Measurements from ENCODE around the gene CBARP.
A peak's percentile ranks its signal among the peaks of the same experiment; 100 is the strongest.
"Not testable (repeated sequence)": the region's sequence is repeated elsewhere in the genome, so short reads cannot be mapped to it uniquely, and the experiment has no call there.

CBARP gene

DNA sequence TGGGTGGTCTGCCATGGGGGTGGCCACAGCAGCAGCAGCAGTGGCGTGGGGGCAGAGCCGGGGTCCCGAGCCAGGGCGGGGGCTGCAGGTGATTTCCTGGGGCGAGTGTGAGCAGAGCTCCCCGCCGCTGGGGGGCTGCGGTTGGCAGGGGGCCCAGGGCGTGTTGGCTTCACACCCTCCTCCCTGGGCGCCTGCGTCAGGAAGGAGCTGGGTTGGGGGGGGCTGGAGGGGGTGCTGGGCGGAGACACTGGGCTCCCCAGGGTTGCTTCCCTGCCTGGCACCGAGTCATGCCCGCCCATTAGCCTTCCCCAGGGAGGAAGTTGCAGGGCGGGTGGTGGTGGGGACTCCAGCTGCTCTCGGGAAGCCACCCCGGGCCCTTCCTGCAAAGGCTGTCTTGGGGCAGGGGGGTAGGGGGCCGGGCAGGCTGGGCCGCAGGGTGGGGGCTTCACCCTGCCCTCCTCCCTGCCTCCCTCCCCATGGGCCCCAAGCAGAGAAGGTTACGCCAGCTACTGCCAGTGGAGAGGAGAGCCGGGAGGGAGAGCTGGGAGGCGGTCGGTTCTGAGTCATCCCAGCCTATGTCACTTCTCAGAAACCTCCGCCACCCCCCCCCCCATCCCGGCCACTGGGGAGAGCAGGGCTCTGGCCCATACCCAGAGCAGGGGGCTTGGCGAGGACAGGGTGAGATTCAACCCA lies 15.2 kb upstream of the CBARP start:
- DNase-seq, result peak; percentile 92 to 94

DNA sequence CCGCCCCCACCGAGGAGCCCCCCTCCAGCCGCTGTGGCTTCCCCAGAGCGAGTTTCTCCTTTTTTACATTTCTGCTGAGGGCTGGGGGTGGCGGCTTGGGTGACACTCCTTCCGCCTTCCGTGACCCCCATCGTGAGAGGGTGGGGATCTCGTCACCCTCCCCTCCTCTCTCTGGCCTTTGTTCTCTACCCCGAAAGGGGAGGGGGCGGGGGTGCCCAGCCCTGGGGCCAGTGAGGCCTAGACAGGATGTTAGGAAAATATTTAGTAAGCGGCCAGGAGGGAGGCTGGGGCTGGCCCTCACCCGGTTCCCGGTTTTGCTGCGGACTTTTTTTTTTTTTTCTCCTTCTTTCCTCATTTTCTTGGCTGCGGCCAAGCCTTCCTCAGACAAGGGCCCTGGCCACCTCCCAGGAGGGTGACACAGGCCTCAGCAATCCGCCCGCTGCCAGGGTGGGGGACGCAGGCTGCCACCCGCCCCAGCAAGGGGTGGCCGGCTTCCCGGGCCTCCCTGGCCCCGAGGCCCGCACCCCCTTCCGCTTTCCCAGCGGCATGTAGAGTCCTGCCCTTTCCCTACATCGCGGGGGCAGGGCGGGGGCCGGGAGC lies 14.5 kb upstream of the CBARP start:
- peak; percentile 93 to 96 for DNase-seq

DNA sequence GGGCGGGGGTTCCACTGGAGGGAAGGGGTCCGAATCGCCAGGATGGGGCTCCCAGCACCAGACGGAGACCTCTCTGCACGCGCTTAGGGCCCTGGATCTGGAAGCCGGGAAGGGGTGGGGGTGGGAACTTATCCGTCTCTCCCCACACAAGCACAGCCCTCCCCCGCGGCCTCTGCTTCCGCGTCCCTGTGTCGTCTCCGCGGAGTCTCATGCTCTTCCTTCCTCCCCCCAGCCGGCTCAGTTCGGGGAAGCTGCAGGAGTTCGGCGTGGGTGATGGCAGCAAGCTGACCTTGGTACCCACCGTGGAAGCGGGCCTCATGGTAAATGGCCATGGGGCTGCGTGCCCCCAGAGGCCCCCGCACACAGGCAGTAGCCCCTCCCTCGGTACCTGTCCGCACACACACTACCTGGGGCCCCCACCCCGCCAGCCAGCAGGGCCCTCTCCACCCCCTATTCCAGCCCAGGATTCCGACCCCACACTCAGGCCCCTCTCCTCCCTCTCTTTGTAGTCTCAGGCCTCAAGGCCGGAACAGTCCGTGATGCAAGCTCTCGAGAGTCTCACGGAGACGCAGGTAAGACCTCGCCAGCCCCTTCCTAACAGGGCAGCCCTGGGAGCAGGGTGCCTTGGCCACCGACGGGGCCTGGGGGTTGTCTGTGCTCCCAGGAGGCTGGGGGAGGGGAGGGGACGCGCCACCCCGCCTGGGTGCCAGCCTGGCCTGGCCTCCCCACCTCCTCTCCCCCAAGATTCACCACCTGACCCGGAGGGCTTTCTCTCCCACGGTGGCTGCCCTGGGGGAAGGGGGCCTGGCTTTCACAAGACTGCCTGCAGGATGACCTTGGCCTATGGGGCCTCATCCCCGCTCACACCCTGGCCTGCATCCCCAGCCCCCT lies 13.8 kb upstream of the CBARP start:
- DNase-seq, result peak; percentile 94 to 97

DNA sequence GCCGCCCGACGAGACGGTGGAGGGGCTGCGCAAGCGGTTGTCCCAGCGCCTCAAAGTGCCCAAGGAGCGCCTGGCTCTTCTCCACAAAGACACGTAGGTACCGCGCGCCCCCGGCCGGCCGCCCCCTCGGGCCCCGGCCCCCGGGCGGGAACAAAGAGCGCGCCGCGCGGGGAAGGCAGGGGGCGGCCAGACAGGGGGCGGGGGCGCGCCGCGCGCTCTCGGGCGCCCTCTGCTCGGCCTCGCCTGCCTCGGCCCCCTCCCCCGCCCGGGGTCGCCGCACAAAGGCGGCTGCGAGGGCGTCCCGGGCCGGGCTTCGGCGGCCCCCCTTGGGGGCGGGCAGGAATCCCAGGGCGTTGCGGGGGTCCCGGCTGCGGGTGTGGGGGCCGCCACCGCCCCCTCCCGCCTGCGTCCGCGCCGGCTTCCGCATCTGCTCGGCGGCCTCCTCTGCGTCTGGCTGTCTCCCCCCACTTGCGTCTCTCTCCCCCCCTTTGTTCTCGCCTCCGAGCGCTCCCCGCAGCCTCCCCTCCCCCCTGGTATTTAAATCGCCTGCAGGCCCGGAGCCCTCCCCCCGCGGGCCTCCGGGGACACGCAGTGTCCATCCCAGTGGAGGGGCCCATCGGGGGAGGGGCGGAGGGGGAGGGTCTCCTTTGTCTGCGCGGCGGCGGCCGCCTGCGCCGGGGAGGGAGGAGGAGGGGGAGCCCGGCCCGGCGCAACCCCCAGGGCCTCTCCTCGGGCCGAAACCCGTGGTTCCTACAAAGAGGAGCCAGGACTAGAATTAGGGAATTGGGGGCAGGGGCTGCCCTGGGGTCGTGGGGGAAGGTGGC lies 12.8 kb upstream of the CBARP start:
- DNase-seq, result peak in 1 of 2 donors; percentile 36

DNA sequence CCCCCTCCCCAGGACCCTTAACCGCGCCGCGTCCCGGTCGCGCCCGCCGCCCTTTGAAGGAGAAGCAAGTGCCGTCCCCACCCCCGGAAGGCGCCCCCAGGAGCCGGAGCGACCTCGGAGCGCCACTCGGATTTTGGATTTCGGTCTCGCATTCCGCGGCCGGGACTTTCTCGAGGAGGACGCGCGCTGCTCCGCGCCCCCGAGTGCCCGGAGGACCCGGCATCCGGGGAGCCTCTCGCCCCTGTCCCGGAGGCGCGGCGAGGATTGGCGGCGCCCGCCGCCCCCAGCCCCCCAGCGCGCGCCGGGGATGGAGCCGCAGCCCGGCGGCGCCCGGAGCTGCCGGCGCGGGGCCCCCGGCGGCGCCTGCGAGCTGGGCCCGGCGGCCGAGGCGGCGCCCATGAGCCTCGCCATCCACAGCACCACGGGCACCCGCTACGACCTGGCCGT lies 12.2 kb upstream of the CBARP start:
- no peak for DNase-seq

DNA sequence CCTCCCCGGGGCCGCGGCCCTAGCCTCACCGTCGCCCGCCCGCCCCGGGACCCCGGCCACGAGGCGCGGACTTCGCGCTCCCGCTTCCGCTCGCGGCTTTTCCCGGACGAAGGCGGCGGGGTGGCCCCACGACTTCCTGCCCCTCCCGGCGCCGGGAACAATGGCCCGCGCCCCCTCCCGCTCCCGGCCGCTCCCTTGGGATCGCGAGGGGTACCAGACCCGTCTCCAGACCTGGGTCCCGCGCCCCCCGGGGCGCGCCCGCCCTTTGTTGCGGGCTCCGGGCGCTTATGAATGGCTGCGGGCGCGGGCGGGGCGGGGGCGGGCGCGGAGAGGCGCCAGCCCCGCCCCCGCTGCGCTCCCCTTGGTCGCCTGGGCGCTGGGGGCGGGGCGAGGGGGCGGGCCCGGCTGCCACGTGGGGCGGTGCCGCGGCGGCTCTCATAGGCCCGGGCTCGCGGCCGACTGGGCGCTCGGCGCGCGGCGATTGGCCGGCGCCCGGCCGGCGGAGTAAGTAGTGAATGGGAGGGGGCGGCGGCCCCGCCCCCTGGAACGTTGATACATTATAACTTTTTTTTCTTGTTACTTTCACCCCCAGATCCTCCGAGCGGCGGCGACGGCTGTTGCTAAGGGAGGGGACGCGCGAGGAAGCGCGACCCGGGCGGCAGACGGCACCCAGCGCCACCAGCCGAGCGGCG lies 11.6 kb upstream of the CBARP start:
- DNase-seq, result peak; percentile 96 to 98

DNA sequence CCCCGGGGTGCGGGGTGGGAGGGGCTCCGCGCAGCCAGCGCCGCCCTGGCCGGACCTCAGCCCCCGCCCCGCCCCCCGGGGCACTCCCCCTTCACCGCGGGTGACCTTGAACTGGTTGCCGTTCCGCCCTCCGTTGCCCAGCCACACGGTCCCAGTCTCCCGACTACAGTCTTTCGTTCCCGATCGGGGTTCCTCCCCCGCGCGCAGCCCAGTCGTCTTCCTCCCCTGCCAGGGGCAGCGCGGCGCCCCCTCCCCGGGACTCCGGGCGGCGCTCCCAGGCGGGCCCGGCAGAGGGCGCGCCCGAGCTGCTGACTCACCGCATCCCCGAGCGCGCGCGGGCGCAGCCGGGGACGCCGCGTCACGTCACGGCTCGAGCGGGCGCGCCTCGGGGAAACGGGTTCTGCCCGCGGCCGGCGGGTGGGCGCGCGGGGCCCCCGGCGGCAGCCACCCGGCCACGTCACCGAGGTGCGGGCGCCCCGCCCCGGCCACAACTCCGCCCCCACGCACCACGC lies 11.0 kb upstream of the CBARP start:
- peak; percentile 75 to 87 for DNase-seq

DNA sequence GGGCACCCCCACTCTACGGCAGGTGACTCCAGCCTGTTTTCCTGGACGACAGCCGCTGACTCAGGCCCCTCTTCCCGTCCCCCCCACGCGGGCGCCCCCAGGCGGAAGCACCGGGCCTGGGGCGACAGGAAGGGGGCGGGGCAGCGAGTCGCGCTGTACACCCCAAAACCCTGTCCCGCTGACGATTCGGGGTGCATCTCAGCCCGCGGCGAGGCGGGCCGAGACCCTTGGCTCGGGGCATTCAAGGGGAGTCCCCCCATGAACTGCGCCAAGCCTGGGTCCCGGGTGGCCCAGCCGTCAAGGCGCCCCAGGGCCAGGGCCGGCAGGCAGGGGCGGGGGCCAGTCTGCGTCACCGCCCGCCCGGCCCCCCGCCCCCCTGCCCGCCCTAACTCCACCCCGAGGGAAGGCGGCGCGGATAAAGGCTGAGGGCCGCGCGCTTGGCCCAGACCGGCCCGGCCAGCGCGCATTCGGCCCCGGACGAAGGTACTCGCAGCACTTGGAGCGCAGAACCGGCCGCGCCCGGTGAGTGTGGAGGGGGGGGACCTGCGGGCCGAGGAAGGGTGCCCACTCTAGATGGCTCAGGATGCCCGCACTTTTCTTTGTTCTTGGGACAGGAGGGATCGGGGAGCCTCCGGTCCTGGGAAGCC lies 10.5 kb upstream of the CBARP start, which contains the start of gene MIDN:
Gene MIDN, plus strand, starts transcription at position 445 of the 647 bp plus-strand sequence. CDS start 1,714 bp downstream, outside the sequence.
- peak; percentile 82 to 91 for DNase-seq

DNA sequence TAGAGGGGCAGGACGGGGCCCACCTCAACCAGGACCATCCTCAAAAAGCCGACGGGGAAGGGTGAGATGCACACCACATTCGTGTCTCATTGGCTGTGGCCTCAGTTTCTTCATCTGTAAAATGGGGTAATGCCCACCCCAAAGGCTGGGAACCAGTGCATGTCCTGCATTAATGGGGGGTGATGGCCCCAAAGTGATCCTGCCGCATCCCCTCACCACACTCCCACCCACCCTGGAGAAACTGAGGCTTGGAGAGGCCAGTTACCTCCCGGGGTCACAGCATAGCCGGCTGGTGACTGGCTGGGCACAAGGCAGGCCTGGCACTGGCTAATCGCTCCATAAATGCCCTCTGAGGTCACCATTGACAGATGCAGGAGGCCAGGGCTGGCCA lies 9.9 kb upstream of the CBARP start:
- no peak for DNase-seq

DNA sequence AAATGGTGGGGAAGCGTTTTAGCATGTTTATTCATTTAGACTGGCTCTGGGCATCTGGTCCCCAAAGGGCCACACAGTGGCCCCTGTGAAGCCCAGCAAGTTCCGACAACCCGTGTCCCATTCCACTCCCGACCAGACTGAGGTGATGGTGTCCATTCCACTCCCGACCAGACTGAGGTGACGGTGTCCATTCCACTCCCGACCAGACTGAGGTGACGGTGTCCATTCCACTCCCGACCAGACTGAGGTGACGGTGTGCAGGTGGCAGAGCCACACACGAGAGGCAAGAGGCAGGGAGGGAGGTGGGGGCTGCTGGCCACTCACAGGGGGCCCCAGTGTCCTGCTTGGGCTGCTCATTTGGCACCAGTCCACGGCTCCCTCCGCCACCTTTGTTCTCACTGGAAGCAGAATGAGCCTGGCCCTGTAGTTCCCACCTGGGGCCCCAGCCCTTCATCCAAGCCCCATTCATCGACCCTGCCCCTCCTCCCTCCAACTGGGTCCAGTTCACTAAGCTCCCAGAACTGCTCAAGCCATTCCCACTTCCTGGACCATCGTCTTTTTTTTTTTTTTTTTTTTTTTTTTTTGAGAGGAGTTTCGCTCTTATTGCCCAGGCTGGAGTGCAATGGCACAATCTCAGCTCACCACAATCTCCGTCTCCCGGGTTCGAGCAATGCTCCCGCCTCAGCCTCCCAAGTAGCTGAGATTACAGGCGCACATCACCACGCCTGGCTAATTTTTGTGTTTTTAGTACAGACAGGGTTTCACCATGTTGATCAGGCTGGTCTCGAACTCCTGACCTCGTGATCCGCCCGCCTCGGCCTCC lies 8.7 kb upstream of the CBARP start:
- not testable (repeated sequence) for DNase-seq

DNA sequence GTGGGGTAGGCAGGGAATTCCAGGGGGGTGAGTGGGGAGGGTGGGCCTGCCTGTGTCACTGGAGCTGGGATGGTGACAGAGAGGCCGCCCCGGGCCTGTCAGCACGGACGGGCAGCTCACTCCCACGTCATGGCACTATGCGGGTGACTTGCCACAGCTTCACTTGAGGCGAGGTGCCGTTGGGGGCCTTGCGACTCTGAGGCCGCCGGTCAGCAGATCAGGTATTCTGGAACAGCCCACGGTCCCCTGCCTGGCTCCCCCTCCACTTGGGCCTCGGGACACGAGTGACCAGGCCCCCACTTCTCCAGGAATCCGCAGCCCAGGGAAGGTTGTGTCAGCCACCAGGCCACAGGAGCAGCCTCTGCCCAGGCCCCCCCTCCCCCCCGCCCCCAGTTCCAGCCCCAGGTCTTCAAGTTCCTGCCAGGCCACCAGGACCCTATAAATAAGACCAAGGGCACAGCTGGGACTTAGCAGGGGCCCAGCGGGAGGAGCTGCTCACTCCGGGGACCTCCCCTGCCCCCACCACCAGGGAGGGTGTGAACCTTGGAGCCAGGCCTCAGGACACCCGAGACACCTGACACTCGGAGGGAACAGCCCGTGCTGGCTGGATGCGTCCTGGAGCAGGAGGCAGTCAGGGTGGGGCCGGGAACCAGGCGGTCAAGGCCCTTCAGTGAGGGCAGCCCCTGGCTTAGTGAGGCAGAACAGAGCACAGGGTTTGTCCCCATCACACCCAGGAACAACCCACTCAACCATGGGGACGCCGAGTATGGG lies 7.9 kb upstream of the CBARP start:
- DNase-seq, result peak in 1 of 2 donors; percentile 46

DNA sequence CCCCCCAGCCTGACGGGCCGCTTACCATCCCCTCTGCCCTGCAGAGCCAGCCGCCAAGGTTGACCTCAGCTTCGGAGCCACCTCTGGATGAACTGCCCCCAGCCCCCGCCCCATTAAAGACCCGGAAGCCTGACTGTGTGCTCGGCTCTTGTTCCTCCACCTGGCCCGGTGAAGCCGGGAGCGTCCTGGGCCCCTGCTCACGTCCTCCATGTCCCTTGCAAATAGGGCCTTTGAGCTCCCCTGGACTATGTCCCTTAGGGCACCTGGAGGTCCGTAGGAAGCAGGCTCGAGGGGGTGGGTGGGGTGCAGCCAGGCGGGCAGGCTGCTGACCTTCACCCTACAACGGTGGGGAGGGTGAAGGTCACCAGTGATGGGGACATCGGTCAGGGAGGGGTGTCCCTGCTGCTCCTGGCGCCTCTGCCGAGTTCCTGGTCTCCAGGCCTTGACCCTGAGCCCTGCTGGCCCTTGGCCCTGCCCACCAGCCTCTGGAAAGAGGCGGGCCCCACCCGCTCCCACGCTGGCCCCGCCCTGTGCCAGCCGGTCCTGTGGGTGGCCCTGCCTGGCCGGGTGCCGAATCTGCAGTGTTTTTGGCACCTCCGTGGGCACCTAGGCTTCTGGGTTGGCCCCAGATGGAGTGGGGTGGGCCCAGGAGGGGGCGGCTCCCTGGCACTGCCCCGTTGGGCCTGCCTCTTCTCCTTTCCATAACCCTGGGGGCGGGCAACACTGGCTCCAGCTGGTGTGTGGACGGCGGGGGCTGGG lies 7.1 kb upstream of the CBARP start:
- peak; percentile 83 to 87 for DNase-seq

DNA sequence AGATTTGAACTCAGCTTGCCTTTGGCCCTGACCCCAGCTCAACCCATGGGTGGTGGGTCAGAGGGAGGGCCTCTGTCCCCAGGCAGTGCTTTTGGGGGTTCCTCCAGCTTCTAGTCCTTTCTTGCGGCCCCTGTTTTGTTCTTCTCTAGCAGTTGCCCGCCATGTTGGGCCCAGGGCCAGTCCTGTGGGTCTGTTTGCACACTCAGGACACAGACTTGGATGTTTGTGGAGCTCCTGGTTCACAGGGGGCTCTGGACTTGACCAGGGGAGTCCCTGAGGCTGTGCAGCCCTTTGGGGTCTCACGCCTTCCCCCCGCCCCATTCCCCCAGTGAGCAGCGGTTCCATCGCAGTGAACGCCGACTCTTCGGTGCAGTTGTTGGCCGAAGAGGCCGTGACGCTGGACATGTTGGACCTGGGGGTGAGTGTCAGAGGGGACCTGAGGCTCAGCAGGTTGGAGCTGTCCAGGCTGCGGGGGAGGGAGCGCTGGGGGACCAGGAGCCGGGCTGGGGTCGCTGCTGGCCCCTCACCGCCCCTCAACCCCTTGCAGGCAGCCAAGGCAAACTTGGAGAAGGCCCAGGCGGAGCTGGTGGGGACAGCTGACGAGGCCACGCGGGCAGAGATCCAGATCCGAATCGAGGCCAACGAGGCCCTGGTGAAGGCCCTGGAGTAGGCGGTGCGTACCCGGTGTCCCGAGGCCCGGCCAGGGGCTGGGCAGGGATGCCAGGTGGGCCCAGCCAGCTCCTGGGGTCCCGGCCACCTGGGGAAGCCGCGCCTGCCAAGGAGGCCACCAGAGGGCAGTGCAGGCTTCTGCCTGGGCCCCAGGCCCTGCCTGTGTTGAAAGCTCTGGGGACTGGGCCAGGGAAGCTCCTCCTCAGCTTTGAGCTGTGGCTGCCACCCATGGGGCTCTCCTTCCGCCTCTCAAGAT lies 6.2 kb upstream of the CBARP start:
- peak; percentile 78 to 85 for DNase-seq

DNA sequence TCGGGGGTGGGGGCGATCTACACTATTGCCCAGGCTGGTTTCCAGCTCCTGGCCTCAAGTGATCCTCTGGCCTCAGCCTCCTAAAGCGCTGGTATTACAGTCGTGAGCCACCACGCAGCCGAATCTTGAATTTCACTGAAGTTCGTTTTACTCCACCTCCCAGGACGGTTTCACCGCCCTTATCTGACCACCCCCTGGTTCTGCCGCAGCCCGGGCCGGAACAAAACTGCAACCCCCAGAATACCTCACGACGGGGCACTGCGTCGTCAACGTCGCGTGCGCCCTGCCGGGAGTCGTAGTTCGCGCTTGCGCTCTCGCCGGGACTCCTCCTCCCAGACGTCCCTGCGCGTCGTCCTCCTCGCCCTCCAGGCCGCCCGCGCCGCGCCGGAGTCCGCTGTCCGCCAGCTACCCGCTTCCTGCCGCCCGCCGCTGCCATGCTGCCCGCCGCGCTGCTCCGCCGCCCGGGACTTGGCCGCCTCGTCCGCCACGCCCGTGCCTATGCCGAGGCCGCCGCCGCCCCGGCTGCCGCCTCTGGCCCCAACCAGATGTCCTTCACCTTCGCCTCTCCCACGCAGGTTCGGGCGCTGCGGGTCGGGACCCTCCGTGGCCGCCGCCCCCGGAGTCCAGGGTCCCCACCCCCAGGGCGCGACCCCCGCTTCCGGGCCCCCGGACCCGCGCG lies 3.8 kb upstream of the CBARP start, which contains the start of gene ATP5F1D:
Gene ATP5F1D, plus strand, starts transcription at position 335 of the 679 bp plus-strand sequence. Its CDS starts 100 bp downstream, at position 435.
- DNase-seq, result peak; percentile 95 to 96

DNA sequence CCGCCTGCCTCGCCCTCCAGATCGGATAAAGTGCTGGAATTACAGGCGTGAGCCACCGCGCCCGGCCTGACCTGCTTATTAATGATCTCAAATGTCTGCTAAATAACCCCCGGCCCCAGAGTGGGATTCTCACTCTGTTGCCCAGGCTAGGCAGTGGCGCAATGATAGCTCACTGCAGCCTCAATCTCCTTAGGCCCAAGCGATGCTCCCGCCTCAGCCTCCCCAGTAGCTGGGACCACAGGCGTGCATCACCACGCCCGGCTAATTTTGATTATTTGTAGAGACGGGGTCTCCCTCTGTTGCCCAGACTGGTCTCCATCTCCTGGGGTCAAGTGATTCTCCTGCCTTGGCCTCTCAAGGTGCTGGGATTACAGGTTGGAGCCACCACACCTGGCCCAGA lies 3.1 kb upstream of the CBARP start:
- DNase-seq, result no peak
